ENCODE results near the gene NAT16. TPM values are rescaled to one million over a fixed set of nuclear protein-coding genes. Genes with fewer than 3 reads are reported as not detected.

The NAT16 gene
- total and polyA plus RNA-seq, 2 of the 13 experiments (the other 11 are each of a cell fraction or from before 2014, with no cell fraction given) = 0.04 TPM; not detected in 1

DNA sequence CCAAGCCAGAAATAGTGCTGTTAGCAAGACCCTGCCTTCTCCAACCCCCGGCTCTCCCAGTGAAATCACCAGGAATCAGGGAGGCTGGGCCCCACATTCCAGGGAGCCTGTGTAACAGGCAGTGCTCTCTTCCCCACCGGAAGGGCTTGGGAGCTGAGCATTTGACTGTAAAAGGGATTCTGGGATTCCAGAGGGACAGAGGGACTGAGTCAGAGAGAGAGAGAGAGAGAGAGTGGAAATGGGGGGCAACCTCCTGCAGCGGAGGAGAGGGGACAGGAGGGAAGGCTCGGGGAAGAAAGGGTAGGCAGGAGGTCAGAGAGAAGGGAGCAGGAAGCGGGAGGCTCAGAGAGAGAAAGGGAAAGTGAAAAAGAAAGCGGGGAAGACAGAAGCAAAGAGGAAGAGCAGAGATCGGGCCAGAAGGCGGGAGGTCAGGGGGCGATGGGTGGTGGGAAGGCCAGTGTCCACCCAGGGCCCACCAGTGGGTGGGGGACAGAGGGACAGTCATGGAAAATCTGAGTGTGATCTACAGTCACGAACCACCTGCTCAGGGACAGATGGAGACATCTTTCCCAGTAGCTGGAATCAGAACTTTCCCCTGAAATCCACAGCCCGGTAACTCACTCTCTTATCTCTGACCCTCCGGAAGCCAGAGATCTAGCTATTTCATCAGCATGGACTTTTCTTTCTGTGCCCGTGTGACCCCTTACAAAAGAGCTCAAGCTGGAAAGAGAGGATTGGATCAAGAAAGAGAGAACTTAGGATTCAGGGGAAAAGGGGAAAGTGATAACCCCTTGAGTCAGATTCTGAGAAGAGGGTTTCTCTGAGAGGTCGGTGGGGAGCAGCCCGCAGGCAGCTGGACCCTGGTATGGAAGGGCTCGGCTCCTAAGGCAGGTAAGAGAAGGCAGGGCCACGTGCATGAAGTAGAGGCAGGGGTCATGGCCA lies 57.8 kb downstream of the NAT16 start (continued):
- TF ChIP-seq ZNF232 (CRISPR knock-in tag; IDR thresholded peaks at IDR 0.05; ENCODE audit: borderline replicate concordance) (no peak), NR2F2 (IDR thresholded peaks at IDR 0.05; ENCODE audit: borderline replicate concordance, low read depth) (peak; percentile 44; the same call in 1 of the 2 replicates), CCDC6 (CRISPR knock-in tag; IDR thresholded peaks at IDR 0.05) (0 out of 2 replicates have a peak, but pooled peaks have one; percentile 44), TBX2 (CRISPR knock-in tag; IDR thresholded peaks at IDR 0.05; ENCODE audit: borderline replicate concordance) (0 out of 2 replicates have a peak, but pooled peaks have one; percentile 42), NFATC3 (CRISPR knock-in tag; IDR thresholded peaks at IDR 0.05) (0 out of 2 replicates have a peak, but pooled peaks have one; percentile 29), ZNF607 (CRISPR knock-in tag; IDR thresholded peaks at IDR 0.05; ENCODE audit: borderline replicate concordance) (no peak), HDAC2 (CRISPR knock-in tag; IDR thresholded peaks at IDR 0.05) (peak; percentile 49; the same call in 1 of the 2 replicates), ZNF879 (CRISPR knock-in tag; IDR thresholded peaks at IDR 0.05) (no peak), ZSCAN20 (CRISPR knock-in tag; IDR thresholded peaks at IDR 0.05; ENCODE audit: borderline replicate concordance) (no peak), PHF20 (CRISPR knock-in tag; IDR thresholded peaks at IDR 0.05) (no peak; the same call in 1 of the 2 replicates), ZNF792 (CRISPR knock-in tag; IDR thresholded peaks at IDR 0.05) (no peak), ZNF138 (CRISPR knock-in tag; IDR thresholded peaks at IDR 0.05; ENCODE audit: low read depth) (no peak), MTA1 (CRISPR knock-in tag; IDR thresholded peaks at IDR 0.05; ENCODE audit: borderline replicate concordance) (0 out of 2 replicates have a peak, but pooled peaks have one; percentile 43), SRSF1 (optimal IDR thresholded peaks at IDR 0.05; ENCODE audit: low read depth, low read length) (no peak), ZNF343 (CRISPR knock-in tag; IDR thresholded peaks at IDR 0.05) (peak; percentile 8; the same call in 1 of the 2 replicates), ZNF878 (CRISPR knock-in tag; IDR thresholded peaks at IDR 0.05) (peak; percentile 82), HNRNPL (IDR thresholded peaks at IDR 0.05; ENCODE audit: low read depth, low read length) (no peak), ZNF510 (CRISPR knock-in tag; IDR thresholded peaks at IDR 0.05; ENCODE audit: low read depth) (0 out of 2 replicates have a peak, but pooled peaks have one; percentile 9)
- TF ChIP-seq, protein P1, sequence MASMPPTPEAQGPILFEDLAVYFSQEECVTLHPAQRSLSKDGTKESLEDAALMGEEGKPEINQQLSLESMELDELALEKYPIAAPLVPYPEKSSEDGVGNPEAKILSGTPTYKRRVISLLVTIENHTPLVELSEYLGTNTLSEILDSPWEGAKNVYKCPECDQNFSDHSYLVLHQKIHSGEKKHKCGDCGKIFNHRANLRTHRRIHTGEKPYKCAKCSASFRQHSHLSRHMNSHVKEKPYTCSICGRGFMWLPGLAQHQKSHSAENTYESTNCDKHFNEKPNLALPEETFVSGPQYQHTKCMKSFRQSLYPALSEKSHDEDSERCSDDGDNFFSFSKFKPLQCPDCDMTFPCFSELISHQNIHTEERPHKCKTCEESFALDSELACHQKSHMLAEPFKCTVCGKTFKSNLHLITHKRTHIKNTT (CRISPR knock-in tag; IDR thresholded peaks at IDR 0.05) = no peak
- TF ChIP-seq, protein P2, sequence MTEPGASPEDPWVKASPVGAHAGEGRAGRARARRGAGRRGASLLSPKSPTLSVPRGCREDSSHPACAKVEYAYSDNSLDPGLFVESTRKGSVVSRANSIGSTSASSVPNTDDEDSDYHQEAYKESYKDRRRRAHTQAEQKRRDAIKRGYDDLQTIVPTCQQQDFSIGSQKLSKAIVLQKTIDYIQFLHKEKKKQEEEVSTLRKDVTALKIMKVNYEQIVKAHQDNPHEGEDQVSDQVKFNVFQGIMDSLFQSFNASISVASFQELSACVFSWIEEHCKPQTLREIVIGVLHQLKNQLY (CRISPR knock-in tag; IDR thresholded peaks at IDR 0.05) = peak; percentile 35; the same call in 1 of the 2 replicates
- TF ChIP-seq, protein P3, sequence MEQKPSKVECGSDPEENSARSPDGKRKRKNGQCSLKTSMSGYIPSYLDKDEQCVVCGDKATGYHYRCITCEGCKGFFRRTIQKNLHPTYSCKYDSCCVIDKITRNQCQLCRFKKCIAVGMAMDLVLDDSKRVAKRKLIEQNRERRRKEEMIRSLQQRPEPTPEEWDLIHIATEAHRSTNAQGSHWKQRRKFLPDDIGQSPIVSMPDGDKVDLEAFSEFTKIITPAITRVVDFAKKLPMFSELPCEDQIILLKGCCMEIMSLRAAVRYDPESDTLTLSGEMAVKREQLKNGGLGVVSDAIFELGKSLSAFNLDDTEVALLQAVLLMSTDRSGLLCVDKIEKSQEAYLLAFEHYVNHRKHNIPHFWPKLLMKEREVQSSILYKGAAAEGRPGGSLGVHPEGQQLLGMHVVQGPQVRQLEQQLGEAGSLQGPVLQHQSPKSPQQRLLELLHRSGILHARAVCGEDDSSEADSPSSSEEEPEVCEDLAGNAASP (CRISPR knock-in tag; IDR thresholded peaks at IDR 0.05; ENCODE audit: borderline replicate concordance) = peak; percentile 48; the same call in 1 of the 2 replicates
- TF ChIP-seq, protein P4, sequence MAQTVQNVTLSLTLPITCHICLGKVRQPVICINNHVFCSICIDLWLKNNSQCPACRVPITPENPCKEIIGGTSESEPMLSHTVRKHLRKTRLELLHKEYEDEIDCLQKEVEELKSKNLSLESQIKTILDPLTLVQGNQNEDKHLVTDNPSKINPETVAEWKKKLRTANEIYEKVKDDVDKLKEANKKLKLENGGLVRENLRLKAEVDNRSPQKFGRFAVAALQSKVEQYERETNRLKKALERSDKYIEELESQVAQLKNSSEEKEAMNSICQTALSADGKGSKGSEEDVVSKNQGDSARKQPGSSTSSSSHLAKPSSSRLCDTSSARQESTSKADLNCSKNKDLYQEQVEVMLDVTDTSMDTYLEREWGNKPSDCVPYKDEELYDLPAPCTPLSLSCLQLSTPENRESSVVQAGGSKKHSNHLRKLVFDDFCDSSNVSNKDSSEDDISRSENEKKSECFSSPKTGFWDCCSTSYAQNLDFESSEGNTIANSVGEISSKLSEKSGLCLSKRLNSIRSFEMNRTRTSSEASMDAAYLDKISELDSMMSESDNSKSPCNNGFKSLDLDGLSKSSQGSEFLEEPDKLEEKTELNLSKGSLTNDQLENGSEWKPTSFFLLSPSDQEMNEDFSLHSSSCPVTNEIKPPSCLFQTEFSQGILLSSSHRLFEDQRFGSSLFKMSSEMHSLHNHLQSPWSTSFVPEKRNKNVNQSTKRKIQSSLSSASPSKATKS (CRISPR knock-in tag; IDR thresholded peaks at IDR 0.05) = no peak
- TF ChIP-seq, protein P5, sequence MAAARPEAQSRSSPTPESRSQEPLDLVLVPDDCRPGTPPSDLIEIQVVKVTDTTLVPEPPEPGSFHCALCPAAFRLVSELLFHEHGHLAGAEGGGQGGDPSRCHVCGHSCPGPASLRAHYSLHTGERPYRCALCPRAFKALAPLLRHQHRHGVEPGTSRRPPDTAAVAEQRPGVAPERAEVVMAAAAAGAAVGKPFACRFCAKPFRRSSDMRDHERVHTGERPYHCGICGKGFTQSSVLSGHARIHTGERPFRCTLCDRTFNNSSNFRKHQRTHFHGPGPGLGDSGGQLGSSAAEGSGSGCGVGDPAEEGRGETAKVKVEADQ (CRISPR knock-in tag; IDR thresholded peaks at IDR 0.05; ENCODE audit: borderline replicate concordance) = no peak
